ENCODE data around the gene TLE2.

The TLE2 gene

DNA sequence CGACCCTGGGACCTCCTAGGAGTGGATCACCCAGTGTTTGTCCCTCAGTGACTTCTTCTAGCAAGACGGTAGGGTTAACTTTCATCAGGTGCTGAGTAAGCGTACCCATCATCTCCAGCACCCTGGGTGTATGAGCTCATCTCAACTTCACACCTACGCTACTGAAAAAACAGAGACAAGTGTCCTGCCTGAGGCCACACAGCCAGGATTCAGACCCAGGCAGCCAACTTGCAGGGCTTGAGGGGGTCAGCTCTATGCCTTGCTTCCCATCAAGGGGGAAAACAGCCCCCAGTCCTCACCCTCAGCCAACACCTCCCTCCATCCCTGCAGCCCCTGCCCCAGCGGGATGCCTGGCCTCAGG is 4.6 kb downstream of the TLE2 start:
- H3K4me3 ChIP-seq (ENCODE audit: low read depth, low read length), result no peak overlapping the region
- in situ Hi-C loops (cut with HindIII; ENCODE audit: low sequenced_read_pairs), result no loop called here
- TF ChIP-seq, protein P1, sequence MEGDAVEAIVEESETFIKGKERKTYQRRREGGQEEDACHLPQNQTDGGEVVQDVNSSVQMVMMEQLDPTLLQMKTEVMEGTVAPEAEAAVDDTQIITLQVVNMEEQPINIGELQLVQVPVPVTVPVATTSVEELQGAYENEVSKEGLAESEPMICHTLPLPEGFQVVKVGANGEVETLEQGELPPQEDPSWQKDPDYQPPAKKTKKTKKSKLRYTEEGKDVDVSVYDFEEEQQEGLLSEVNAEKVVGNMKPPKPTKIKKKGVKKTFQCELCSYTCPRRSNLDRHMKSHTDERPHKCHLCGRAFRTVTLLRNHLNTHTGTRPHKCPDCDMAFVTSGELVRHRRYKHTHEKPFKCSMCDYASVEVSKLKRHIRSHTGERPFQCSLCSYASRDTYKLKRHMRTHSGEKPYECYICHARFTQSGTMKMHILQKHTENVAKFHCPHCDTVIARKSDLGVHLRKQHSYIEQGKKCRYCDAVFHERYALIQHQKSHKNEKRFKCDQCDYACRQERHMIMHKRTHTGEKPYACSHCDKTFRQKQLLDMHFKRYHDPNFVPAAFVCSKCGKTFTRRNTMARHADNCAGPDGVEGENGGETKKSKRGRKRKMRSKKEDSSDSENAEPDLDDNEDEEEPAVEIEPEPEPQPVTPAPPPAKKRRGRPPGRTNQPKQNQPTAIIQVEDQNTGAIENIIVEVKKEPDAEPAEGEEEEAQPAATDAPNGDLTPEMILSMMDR (IDR thresholded peaks at IDR 0.05; ENCODE audit: low read depth, low read length), result no peak
- no peak for DNase-seq (ENCODE audit: low read depth, low spot score)

DNA sequence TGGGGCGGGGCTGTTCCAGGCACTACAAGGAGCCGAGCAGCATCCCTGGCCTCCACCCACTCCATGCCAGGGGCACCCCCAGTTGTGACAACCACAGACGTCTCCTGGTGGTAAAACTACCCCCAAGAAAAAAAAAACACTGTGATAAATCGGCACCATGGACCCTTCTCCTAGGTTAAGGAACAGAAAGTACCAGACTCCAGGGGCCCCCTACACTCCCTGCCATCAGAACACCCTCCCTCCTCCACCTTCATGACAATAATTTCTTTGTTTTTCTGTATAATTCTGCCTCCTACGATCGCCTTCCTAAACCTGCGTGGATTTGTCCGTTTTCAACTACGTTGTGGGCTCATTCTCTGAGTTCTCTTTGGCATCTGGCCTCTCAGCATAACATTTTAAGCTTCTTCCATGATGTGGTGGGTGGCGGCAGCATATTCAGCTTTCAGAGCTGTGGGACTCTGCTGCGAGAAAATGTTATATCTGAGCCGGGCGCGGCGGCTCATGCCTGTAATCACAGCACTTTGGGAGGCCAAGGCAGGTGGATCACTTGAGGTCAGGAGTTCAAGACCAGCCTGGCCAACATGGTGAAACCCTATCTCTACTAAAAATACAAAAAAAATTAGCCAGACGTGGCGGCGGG is 8.6 kb downstream of the TLE2 start:
- no peak for DNase-seq (ENCODE audit: low read depth, low spot score)
- in situ Hi-C loops (cut with HindIII; ENCODE audit: low sequenced_read_pairs), result no loop called here
- TF ChIP-seq, protein P1 (IDR thresholded peaks at IDR 0.05; ENCODE audit: low read depth, low read length), result no peak
- H3K4me3 ChIP-seq (ENCODE audit: low read depth, low read length), result no peak overlapping the region

DNA sequence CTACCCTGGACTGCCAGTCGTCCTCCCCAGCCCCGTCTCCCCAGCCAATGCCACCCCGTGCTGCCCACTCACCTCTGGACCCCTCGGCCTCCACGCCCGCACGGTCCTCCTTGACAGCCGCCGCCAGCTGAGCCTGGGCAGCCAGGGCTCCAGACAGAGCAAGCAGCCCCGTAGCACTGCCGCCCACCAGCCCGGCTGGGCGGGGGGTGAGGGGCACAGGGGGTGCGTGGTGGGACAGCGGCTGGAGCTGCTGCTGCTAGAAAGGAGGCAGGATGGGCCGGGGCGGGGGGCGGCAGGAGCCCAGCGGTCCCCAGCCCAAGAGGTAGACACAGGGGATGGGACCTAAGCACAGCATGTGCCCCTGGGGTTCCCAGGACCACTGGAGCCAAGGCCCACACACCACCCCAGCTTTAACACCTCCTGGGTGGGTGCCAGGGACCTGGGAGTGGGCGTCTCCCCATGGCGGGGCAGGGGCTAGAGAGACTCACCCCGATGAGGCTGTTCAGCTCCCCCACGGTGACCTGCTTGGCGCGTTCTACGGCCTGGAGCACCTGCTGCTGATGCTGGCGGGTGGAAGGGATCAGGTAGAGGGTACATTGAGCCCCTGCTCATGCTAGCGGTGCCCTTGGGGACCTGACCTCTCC is 9.7 kb downstream of the TLE2 start:
- in situ Hi-C loops (cut with HindIII; ENCODE audit: low sequenced_read_pairs), result no loop called here
- TF ChIP-seq, protein P1 (IDR thresholded peaks at IDR 0.05; ENCODE audit: low read depth, low read length), result no peak
- no peak overlapping the region for H3K4me3 ChIP-seq (ENCODE audit: low read depth, low read length)
- no peak for DNase-seq (ENCODE audit: low read depth, low spot score)

DNA sequence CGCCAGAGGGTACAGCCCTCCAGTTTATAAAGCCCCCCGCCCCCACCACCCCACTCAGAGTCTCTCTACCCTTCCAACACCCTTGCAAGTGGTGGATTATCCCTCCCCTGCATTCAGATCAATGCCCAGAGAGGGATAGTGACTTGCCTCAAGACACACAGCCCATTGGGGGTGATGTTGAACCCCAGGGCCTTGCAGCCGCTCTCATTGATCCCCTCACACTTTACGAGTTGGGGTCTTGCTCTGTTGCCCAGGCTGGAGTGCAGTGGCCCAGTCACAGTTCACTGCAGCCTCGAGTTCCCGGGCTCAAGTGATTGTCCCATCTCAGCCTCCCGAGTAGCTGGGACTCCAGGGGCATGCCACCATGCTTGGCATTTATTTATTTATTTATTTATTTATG is 11.2 kb downstream of the TLE2 start:
- no peak overlapping the region for H3K4me3 ChIP-seq (ENCODE audit: low read depth, low read length)
- TF ChIP-seq, protein P1 (IDR thresholded peaks at IDR 0.05; ENCODE audit: low read depth, low read length), result no peak
- in situ Hi-C loops (cut with HindIII; ENCODE audit: low sequenced_read_pairs), result no loop called here
- DNase-seq (ENCODE audit: low read depth, low spot score), result no peak

DNA sequence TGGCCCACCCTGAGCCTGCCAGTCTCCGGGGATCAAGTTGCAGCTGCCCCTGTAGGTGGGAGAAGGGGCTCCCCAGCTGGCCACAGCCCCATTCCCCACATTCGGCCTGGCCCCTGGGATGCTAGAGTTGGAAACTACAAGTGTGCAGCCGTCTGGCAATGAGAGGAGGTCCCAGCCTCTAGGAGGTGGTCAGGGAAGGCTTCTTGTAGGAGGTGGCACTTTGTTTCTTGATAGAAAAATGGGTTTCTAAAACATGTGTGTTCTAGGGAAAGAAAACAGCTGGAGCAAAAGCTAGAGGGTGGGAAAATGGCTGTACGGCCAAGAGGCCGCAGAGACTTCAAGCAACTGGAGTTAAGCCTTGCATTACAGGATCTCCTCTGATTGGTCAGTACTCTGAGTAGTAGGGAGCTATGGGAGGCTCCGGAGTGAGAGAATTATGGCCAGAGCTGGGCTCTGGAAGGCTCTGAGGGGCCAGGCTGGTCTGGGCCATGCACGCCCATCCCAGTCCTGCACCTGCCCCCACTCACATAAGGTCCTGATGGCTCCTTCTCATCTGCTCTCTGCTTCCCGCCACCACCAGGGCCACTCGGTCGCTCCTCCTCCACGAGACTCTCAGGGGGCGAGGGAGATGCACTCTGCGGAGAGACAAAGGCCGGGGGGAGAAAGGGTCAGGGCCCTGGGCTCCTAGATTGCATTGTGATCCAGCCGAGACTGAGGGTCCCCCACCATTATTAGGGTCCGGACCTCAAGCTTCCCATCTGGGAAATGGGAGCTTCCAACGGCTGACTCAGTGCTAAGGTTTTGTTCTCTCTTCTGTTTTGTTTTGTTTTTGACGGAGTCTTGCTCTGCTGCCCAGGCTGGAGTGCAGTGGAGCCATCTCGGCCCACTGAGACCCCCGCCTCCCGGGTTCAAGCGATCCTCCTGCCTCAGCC is 13.7 kb downstream of the TLE2 start:
- in situ Hi-C loops (cut with HindIII; ENCODE audit: low sequenced_read_pairs), result no loop called here
- no peak for DNase-seq (ENCODE audit: low read depth, low spot score)
- TF ChIP-seq, protein P1 (IDR thresholded peaks at IDR 0.05; ENCODE audit: low read depth, low read length), result no peak
- H3K4me3 ChIP-seq (ENCODE audit: low read depth, low read length), result no peak overlapping the region

DNA sequence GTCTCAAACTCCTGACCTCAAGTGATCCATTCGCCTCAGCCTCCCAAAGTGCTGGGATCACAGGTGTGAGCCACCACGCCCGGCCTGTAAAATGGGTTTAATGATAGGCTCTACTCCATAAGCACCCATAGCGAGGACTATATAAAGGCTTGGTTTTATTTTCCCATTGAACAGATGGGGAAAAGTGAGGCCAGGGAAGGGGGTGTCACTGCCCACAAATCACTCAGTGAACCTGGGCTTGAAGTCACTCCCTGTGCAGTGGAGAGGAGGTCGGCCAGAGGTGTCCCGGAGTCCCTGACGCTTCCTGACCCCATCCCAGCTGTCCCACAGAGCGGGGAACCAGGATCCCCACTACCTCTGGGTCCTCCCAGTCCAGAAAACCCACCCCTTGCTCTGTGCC is 14.9 kb downstream of the TLE2 start:
- TF ChIP-seq, protein P1 (IDR thresholded peaks at IDR 0.05; ENCODE audit: low read depth, low read length), result no peak
- H3K4me3 ChIP-seq (ENCODE audit: low read depth, low read length), result no peak overlapping the region
- in situ Hi-C loops (cut with HindIII; ENCODE audit: low sequenced_read_pairs), result no loop called here
- DNase-seq (ENCODE audit: low read depth, low spot score), result no peak

Measured in astrocyte of the spinal cord (primary cell).